GM06990 (cell line): ENCODE measurements around the gene SNN.

Source experiments
- DNase-seq: peaks from one replicate; pipeline ENCODE4 v3.0.0-alpha.2; 2011; ENCODE audit not compliant: insufficient read length; ENCODE audit errors: extremely low read depth
- H3K27me3 ChIP-seq: replicated peaks from 2 replicates; pipeline ENCODE4 v1.6.0; 2011; ENCODE audit warnings: low read length; ENCODE audit not compliant: control insufficient read depth, insufficient read depth
- H3K36me3 ChIP-seq: 2 replicates; pipeline ENCODE4 v1.5.1; 2011; ENCODE audit warnings: low read length; ENCODE audit not compliant: control insufficient read depth, insufficient read depth
- H3K4me3 ChIP-seq: replicated peaks from 2 replicates; pipeline ENCODE4 v1.5.1; 2011; ENCODE audit warnings: low read depth, mild to moderate bottlenecking, control low read depth, low read length
- CTCF ChIP-seq: IDR thresholded peaks from 2 replicates; pipeline ENCODE4 v1.5.1; 2011; ENCODE audit warnings: low read length, control low read depth, mild to moderate bottlenecking, inconsistent platforms; ENCODE audit not compliant: insufficient read depth, poor library complexity, severe bottlenecking

Gene SNN

GRCh38 chr16:11708421-11708820 is 40.2 kb downstream of the SNN start:
- no peak overlapping the region for H3K4me3 ChIP-seq
- no peaks in the 10 kb centered on the region for H3K27me3 ChIP-seq
- H3K36me3 ChIP-seq = peaks cover 18% of the 10 kb centered on the region
- no peak for DNase-seq
- no peak for TF ChIP-seq CTCF

- no peaks in the 10 kb centered on the region for H3K27me3 ChIP-seq
- peaks cover 14% of the 10 kb centered on the region for H3K36me3 ChIP-seq
- H3K4me3 ChIP-seq = no peak overlapping the region
- no peak for TF ChIP-seq CTCF
- DNase-seq = no peak
These were observed 43.4 kb downstream of the SNN start for GRCh38 chr16:11711662-11712061.

GRCh38 chr16:11712122-11712521 is 43.9 kb downstream of the SNN start:
- no peaks in the 10 kb centered on the region for H3K27me3 ChIP-seq
- DNase-seq = no peak
- no peak for TF ChIP-seq CTCF
- H3K4me3 ChIP-seq = no peak overlapping the region
- H3K36me3 ChIP-seq = peaks cover 14% of the 10 kb centered on the region

DNA sequence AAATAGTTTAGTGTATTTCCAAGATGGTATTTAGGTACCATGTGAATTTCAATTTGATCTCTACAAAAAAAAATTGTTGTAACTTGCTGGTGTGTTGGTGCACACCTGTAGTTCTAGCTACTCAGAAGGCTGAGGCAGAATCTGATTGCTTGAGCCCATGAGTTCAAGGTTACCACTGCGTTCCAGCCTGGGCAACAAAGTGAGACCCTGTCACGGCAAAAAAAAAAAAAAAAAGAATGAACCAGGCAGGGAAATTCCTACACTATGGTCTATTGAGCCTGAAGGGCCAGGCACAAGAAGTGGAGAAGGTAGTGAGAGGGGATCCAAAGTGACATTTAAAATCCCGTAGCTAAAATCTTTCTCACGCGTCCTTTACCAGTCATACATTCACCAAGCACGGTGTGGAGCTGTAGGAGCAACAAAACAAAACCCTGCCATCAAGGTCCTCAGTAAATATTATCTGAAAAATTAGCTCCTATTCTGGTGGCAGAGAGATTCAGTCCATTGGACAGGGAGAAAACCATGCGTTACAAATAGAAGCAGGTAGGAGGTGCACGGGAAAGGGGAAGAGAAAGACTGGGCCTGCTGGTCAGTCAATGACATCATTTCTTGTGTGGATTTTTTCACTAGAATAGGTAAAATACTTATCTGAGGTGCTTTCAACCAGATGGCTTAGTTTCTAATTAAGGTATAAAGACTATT is 47.1 kb downstream of the SNN start:
- DNase-seq = no peak
- Histone ChIP-seq H3K27me3 (no peaks in the 10 kb centered on the region), H3K4me3 (no peak overlapping the region), H3K36me3 (peaks cover 19% of the 10 kb centered on the region)
- TF ChIP-seq CTCF = no peak

- TF ChIP-seq CTCF = no peak
- peaks cover 14% of the 10 kb centered on the region for H3K36me3 ChIP-seq
- no peaks in the 10 kb centered on the region for H3K27me3 ChIP-seq
- no peak overlapping the region for H3K4me3 ChIP-seq
- no peak for DNase-seq
These were observed 48.1 kb downstream of the SNN start for GRCh38 chr16:11716336-11716735.

GRCh38 chr16:11717811-11718210 is 49.6 kb downstream of the SNN start:
- no peak overlapping the region for H3K4me3 ChIP-seq
- DNase-seq = no peak
- peaks cover 16% of the 10 kb centered on the region for H3K36me3 ChIP-seq
- no peaks in the 10 kb centered on the region for H3K27me3 ChIP-seq
- TF ChIP-seq CTCF = no peak
